Ecto neural progenitor cell (in vitro differentiated cells): ENCODE data around the gene NAA15.
"Not testable (repeated sequence)": the region's sequence is repeated elsewhere in the genome, so short reads cannot be mapped to it uniquely, and the experiment has no call there.

ENCODE experiments used
- DNase-seq: peaks from one replicate; pipeline ENCODE4 v3.0.0-alpha.2; 2018; ENCODE audit warnings: low spot score

NAA15 gene

DNA sequence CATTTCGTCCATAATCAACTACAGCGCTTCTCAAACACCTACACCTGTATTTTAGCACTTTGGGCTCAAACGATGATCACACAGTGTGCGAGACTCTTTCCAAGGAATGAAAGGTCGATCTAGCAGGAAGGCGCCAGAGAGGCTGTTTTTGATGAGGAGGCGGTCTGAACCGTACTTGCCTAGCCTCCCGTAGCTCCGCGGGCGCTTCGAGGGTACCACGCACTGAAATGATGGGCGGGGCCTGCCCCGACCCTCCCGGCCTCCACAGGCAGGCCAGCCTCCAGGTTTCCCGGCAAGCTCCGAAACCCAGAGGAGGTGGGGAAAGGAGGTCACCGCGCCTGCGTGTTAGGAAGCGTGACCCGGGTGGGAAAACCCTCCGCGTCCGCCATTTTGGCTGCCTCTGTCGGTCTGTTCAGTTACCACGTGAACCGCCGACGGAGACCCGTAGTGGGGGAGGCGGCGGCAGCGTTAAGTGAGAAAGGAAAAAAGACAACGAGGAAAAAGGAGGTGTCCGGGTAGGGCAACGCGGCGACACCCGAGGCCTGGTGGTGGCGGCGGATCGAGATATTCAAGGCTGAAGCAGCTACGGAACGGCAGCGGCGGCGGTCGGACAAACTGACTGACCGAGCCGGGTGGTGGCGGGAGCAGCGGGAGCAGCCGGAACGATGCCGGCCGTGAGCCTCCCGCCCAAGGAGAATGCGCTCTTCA, at the start of gene NAA15:
Gene NAA15, plus strand, starts transcription at position 393 of the 708 bp plus-strand sequence. Its CDS starts 273 bp downstream, at position 666.
- peak; percentile 98 for DNase-seq

DNA sequence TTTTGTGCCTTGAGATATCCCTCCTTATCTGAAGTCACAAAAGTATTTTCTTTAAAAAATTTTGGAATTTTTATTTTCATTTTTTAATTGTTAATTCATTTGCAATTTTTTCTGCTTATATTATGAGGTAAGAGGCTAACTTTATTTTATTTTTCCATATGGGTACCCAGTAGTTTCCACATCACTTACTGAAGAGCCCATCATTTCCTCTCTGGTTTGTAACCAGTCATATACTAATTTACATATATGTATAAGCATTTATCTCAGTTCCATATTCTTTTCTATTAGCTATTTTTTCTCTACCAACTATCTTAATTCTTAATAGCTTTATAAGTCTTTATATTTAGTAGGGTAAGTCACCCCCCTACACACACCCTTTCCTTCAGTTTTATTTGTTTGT, 48.3 kb upstream of the NAA15 start:
- DNase-seq, result no peak

DNA sequence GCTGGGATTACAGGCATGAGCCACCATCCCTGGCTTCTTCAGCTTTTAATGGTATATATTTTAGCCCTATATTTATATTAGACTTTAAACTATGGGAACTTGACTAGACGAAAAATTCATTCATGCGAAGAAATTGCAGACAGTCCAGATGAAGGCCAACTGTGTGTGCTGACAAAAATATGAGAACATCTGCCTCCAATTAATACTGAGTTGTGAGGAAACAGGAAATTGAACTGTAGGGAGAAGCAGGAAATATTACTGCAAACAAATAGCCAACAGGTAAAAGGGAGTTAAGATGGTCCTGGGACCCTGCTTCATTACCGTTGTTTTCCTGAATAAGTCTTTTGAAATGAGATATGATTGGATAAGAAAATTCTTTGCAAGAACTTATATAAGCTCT, 47.6 kb upstream of the NAA15 start:
- DNase-seq, result no peak

GRCh38 chr4:139255581-139255980, 45.7 kb upstream of the NAA15 start:
- DNase-seq, result not testable (repeated sequence)

DNA sequence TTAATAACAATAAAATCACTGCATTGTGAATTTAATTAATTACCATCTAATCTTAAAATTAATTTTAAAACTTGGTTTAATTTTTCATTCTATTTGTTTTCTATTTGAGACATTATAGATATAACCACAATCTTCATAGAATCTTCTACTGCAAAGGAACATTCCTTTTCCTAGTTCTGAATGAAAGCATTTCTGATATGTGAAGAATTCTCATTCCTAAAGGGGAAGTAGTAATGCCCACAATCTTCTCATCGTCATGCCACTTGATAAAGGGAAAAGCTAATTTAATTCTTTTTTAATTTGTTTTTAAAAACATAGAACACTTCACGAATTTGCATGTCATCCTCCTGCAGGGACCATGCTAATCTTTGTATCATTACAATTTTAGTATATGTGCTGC, 45.0 kb upstream of the NAA15 start:
- no peak for DNase-seq

DNA sequence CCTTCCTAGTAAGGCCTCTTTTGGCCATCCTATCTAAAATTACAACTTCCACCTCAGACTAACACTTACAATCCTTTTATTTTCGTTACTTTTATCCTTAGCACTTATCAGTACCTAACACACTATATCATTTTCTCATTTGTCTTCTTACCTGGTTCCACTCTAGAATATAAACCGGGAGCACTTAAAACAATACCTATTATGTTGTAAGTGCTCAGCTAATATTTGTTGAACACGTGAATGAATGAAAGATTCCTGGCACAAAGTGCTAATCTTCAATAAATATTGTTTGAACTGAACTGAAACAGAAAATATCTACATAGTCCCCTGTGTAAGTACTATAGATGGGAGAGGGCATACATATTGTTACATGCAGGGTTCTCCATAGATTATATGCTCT, 35.7 kb upstream of the NAA15 start:
- DNase-seq, result no peak

- no peak for DNase-seq
Observed at GRCh38 chr4:139266208-139266582, 35.1 kb upstream of the NAA15 start.

DNA sequence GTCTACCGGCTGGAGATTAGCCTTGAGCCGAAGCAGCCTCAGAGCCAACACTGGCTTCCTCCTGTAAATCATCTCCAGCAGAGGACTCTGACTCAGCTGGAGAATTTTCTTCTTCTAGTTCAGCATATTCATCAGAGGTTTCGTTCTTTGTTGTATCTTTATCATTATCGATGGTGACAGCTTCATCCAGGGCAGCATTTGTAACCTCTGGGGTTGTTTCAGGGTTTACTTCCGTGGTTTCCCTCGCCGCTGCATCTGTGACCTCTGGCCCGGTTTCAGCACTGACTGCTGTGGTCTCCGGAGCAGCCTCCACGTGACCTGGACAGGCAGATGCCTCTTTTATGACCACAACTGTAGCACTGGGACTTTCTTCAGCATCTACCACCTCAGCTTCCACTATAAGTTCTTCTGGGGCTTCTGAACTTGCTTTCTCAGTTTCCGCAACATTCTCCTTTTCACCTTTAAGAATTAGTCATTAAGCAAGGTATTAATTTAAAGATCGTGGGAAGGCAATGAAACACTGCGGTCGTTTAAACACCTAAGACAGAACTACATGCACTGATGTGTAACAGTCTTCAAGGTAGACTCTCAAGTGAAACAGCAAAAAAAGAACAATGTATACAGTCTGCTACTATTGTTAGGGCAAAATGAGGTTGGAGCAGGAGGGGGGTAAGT, 34.6 kb upstream of the NAA15 start:
- DNase-seq, result peak; percentile 55

DNA sequence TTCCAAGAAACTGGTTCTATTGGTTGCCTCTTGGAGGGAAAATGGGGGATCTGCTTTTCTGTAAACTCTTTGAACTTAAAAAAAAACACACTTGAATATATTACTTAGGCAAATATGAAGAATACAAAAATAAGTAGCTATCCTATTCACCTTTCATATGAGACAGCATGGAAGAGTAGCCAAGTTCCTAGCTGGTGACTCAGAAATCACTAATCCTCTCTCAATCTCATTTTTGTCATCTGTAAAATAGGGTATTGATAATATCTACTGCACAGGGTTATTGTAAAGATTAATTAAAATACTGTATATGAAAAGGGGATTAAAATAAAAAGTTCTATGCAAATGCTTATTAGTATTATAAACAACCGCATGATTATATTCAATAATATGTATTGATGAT, 34.0 kb upstream of the NAA15 start:
- DNase-seq, result no peak

- DNase-seq, result no peak
Observed at GRCh38 chr4:139273835-139274234, 27.5 kb upstream of the NAA15 start.

DNA sequence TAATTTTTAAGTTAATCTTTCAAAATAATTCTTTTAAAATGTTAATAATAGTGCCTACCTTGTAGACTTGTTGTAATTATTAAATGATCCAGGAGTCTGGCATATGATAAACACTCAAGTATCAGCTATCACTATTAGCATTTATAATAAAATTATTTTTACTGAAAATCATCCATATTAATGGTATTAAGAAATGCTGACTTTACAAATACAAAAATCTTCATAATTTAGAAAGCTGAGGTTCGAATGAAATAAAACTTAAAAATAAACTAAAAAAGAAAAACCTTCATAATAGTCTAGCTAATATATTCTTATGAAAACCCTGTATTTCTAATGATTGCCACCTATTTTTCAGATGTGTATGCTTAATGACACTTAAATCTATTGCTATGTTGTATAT, 26.5 kb upstream of the NAA15 start:
- no peak for DNase-seq

DNA sequence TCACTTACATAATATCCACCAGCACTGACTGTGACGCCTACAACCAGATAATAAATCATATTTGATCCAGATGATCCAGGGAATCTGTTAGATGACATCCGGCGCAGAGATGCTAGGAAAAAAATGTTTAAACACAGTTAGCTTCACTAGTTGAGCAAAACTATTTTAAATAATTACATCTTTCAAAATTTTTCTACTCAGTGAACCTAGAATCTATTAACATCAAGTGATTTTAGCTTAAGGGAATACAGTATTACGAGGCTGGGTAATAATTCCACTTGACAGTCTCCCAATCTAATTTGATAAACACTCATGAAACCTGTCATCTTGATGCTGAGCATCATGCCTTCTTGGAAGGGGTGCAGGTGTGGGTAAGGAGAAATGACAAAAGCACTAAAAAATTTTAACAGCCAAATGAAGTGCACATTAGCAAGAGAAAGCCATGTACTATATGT, 26.0 kb upstream of the NAA15 start:
- no peak for DNase-seq

- DNase-seq, result no peak
Observed at GRCh38 chr4:139278485-139278884, 22.8 kb upstream of the NAA15 start.

- peak; percentile 64 for DNase-seq
Observed at GRCh38 chr4:139278912-139279759, 22.2 kb upstream of the NAA15 start.

- peak; percentile 81 for DNase-seq
Observed at GRCh38 chr4:139279760-139280620, 21.3 kb upstream of the NAA15 start, which contains the start of gene MGARP. Gene MGARP (minus strand): TSS chr4:139280225. CDS start chr4:139280158, 67 bp downstream.

DNA sequence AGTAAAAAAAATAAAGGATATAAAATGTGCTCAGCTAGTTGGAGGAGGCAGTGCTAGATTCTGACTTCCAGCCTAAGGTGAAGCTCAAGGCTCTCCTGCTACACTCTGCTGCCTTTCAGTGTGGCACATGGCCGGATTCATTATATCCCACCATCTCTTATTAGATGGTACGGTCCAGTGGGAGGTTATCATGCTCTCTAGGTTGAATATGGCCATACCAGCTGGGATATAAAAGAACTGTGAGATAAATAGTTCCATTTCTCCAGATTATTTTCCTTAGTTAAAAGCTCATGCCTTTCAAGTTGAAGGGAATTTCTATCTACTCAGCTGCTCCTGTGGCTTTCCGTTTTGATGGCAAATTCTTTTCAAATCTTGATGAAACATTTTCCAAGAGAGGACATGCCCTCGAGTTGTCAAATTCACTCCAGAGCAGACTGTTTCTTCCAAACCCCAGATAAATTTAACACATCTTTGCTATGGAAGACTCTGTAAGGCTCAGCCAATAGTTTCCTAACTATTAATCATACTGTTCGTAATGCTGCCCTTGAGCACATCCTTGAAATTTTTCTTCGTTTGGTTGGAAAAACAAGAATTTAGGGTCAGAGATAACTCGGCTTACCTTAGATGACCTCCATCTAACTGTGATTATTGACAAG, 19.1 kb upstream of the NAA15 start:
- no peak for DNase-seq

- DNase-seq, result no peak
Observed at GRCh38 chr4:139282721-139283075, 18.6 kb upstream of the NAA15 start.

- DNase-seq, result no peak
Observed at GRCh38 chr4:139286186-139286698, 15.1 kb upstream of the NAA15 start.

DNA sequence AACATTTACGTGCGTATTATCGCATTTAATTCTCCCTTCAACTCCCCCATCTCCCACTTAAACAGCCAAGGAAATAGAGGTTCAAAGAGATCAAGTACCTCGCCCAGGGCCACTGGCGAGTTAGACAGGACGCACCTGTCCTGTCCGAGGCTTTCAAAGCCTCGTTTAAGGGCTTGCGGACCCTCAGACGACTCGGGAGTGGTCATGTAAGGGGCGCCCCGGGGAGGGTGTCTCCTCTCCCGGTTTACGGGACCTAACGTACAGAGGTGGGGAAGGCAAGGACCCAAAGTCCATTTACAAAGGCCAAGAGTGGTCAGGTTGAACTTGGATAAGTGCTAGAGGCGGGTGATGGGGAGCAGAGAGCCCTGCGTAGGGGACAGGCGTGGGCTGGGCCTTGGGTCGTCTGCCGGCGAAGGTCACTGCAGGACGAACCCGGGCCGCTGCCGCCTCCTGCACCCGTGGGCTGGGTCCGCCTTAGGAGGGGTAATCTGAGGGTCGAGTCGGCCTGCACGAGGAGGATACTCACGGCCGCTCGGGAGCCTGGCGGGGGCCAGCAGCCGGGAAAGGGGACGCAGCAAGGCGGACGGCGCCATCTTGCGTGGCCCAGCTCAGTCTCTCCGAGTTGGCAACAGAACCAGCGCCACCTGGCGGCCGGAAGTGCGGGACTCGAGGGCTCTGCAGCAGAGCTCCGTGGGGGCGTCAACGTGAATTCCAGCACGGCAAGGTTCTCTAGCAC, 5.9 kb upstream of the NAA15 start:
- peak; percentile 97 for DNase-seq

DNA sequence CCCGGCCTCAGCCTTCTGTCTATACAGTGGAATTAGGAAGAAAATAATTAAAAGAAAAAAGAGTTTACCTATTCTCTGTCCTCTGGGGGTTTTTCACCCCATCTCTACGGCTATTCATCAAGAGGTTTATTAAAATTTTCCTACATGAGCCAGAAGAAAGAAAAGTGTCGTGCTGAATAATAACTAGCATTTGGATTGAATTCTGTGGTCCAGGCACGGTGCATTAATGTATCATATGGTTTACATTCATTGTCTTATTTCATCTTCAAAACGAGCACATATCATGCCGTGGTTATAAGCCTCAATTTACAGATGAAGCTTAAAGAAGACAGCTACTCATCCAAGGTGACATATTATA, 5.4 kb upstream of the NAA15 start:
- no peak for DNase-seq
